Panc1 (cell line): Measurements from ENCODE around the gene ACTR3.

ENCODE experiments used
- SIN3A ChIP-seq: IDR thresholded peaks from 2 replicates; pipeline ENCODE4 v1.6.1; 2012; ENCODE audit warnings: low read depth, mild to moderate bottlenecking, low read length, moderate library complexity, borderline replicate concordance; ENCODE audit not compliant: insufficient read depth
- TCF7L2 ChIP-seq: IDR thresholded peaks from 2 replicates; pipeline ENCODE4 v1.6.1; 2011; ENCODE audit warnings: mild to moderate bottlenecking, low read depth, low read length, inconsistent platforms
- TF ChIP-seq, protein P1 (sequence below): fragments of 450-650 bp; IDR thresholded peaks from 2 replicates; pipeline ENCODE4 v1.5.1; 2017; ENCODE audit warnings: mild to moderate bottlenecking
- TF ChIP-seq, protein P2 (sequence below), 2 experiments: IDR thresholded peaks; 2 replicates each; pipeline ENCODE4 v1.6.1; 2011 to 2012; ENCODE audit warnings: low read depth in 2 of 2, control low read depth in 1 of 2, low read length in 1 of 2, mild to moderate bottlenecking in 1 of 2, moderate library complexity in 1 of 2; ENCODE audit not compliant: insufficient read depth in 1 of 2

DNA sequence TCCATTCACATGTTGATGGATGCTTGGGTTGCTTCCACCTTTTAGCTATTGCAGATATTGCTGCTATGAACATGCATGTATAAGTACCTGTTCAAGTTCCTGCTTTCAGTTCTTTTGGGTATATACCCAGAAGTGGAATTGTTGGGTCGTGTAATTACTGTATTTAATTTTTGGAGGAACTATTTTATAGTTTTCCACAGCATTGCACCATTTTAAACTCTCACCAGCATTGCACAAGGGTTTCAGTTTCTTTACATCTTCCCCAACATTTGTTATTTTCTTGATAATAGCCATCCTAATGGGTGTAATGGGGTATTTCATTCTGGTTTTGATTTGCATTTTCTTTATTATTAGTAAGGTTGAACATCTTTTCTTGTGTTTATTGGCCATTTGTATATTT, 16.0 kb downstream of the ACTR3 start:
- no peak for TF ChIP-seq TCF7L2
- TF ChIP-seq SIN3A = no peak
- TF ChIP-seq, protein P1, sequence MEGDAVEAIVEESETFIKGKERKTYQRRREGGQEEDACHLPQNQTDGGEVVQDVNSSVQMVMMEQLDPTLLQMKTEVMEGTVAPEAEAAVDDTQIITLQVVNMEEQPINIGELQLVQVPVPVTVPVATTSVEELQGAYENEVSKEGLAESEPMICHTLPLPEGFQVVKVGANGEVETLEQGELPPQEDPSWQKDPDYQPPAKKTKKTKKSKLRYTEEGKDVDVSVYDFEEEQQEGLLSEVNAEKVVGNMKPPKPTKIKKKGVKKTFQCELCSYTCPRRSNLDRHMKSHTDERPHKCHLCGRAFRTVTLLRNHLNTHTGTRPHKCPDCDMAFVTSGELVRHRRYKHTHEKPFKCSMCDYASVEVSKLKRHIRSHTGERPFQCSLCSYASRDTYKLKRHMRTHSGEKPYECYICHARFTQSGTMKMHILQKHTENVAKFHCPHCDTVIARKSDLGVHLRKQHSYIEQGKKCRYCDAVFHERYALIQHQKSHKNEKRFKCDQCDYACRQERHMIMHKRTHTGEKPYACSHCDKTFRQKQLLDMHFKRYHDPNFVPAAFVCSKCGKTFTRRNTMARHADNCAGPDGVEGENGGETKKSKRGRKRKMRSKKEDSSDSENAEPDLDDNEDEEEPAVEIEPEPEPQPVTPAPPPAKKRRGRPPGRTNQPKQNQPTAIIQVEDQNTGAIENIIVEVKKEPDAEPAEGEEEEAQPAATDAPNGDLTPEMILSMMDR = no peak
- TF ChIP-seq, protein P2, sequence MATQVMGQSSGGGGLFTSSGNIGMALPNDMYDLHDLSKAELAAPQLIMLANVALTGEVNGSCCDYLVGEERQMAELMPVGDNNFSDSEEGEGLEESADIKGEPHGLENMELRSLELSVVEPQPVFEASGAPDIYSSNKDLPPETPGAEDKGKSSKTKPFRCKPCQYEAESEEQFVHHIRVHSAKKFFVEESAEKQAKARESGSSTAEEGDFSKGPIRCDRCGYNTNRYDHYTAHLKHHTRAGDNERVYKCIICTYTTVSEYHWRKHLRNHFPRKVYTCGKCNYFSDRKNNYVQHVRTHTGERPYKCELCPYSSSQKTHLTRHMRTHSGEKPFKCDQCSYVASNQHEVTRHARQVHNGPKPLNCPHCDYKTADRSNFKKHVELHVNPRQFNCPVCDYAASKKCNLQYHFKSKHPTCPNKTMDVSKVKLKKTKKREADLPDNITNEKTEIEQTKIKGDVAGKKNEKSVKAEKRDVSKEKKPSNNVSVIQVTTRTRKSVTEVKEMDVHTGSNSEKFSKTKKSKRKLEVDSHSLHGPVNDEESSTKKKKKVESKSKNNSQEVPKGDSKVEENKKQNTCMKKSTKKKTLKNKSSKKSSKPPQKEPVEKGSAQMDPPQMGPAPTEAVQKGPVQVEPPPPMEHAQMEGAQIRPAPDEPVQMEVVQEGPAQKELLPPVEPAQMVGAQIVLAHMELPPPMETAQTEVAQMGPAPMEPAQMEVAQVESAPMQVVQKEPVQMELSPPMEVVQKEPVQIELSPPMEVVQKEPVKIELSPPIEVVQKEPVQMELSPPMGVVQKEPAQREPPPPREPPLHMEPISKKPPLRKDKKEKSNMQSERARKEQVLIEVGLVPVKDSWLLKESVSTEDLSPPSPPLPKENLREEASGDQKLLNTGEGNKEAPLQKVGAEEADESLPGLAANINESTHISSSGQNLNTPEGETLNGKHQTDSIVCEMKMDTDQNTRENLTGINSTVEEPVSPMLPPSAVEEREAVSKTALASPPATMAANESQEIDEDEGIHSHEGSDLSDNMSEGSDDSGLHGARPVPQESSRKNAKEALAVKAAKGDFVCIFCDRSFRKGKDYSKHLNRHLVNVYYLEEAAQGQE (IDR thresholded peaks at IDR 0.05; ENCODE audit: insufficient read depth in 1 of 2, low read depth in 2 of 2, low read length in 1 of 2) = no peak
